Colon (tissue), 2 donors: ENCODE data around the gene TMEM239.
"Not testable (repeated sequence)": the region's sequence is repeated elsewhere in the genome, so short reads cannot be mapped to it uniquely, and the experiment has no call there.

ENCODE experiments used
- FAIRE-seq: peaks from 2 replicates; lab custom pipeline; 2012; peaks lifted over from hg19 to GRCh38; lab: Jason Lieb, UNC
- donor health status: control.
- donor health status: control.

The TMEM239 gene

GRCh38 chr20:2820896-2821869, 5.0 kb downstream of the TMEM239 start:
- FAIRE-seq: no peak

GRCh38 chr20:2822073-2822472, 5.9 kb downstream of the TMEM239 start:
- FAIRE-seq: no peak

GRCh38 chr20:2825761-2826160, 9.6 kb downstream of the TMEM239 start:
- no peak for FAIRE-seq

GRCh38 chr20:2826655-2827054, 10.5 kb downstream of the TMEM239 start:
- no peak for FAIRE-seq

- no peak for FAIRE-seq
Measured at GRCh38 chr20:2829376-2829775, 13.2 kb downstream of the TMEM239 start.

GRCh38 chr20:2831206-2831605, 15.0 kb downstream of the TMEM239 start:
- FAIRE-seq: not testable (repeated sequence)

- no peak for FAIRE-seq
Measured at GRCh38 chr20:2833761-2834160, 17.6 kb downstream of the TMEM239 start.

- no peak for FAIRE-seq
Measured at GRCh38 chr20:2834401-2835110, 18.4 kb downstream of the TMEM239 start.

- FAIRE-seq: no peak
Measured at GRCh38 chr20:2835331-2835796, 19.2 kb downstream of the TMEM239 start.

- FAIRE-seq: no peak
Measured at GRCh38 chr20:2836035-2836434, 19.9 kb downstream of the TMEM239 start.

DNA sequence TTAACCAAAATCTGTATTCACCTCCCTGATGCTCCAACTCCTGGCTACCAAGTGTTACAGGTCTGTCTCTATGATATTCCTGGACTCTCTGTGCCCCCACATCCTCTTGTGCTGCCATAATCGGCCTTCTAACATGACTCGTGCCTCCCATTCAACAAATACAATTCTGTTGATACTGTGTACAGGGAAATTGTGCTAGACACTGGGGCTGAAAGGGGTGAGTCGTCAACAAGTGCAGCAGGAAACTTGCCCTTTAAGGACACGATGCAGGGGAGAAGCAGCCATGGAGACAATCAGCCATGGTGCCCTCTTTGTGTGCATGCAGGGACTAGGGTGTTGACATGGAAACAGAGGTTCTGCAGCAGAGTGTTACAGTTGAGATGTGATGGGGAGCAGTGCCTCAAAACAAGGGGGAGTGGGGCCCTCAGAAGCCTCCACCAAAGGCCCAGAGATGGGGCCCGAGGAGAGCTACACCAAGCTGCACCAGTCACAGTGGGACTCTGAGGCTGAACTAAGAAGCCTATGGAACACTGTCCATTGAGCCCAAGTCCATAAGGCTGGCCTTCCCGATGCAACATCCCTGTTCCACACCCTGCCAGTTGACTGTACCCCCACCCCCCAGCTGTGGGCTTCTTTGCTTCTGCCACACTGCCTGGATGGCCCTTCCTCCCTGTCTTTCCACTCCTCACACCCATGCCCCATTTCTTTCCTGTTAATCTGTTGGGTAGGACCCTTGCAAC, 21.2 kb downstream of the TMEM239 start:
- no peak for FAIRE-seq

GRCh38 chr20:2838170-2838797, 22.1 kb downstream of the TMEM239 start:
- no peak for FAIRE-seq

GRCh38 chr20:2838847-2839671, 22.9 kb downstream of the TMEM239 start:
- no peak for FAIRE-seq

- no peak for FAIRE-seq
Measured at GRCh38 chr20:2839732-2840137, 23.6 kb downstream of the TMEM239 start.

- no peak for FAIRE-seq
Measured at GRCh38 chr20:2840138-2840966, 24.2 kb downstream of the TMEM239 start, which contains the start of the genes PCED1A and VPS16. PCED1A (minus strand) TSS chr20:2840655; CDS start chr20:2839912, 743 bp downstream. VPS16 (plus strand) TSS chr20:2840745; CDS start chr20:2840775, 30 bp downstream.

- FAIRE-seq: no peak
Measured at GRCh38 chr20:2840967-2841531, 24.9 kb downstream of the TMEM239 start.

DNA sequence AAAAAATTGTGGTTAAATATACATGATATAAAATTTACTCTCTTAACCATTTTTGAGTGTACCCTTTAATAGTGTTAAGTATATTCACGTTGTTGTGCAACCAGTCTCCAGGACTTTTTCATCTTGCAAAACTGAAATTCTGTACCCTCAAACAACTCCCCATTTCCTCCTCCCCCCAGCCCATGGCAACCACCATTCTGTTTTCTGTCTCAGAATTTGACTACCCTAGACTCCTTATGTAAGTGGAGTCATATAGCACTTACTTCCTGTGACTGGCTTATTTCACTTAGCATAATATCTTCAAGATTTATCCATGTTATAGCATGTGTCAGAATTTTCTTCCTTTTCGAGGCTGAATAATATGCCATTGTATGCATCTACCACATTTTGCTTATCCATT, 29.4 kb downstream of the TMEM239 start:
- FAIRE-seq: no peak

- FAIRE-seq: no peak
Measured at GRCh38 chr20:2846698-2847097, 30.5 kb downstream of the TMEM239 start.

DNA sequence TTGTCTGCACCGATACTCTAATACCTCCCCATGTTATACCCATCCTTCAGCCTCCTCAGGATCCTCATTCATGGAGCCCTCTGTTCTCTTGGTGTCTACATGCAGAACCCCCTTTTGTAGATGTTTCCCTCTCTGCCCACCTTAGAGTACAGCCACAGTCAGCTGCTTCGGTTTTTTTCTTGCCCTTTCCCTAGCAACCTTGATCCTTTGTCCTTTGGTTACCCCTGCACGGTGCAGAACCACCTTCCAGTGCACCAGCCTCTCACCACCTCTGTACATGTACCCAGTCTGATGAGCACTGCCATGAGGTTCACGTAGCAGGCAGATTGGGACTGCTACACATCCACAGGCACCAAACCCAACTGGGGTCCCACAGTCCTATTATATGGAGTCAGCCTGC, 31.6 kb downstream of the TMEM239 start:
- no peak for FAIRE-seq
